ENCODE results near the gene IQUB. TPM values are rescaled to one million over a fixed set of nuclear protein-coding genes. Genes with fewer than 3 reads are reported as not detected.

Gene IQUB
- total RNA-seq, 4 donors from 2014 or later: 0.94 to 18.5 (median 7.2) TPM

- H3K27me3 ChIP-seq: no peaks in the 10 kb centered on the region
- no peak for ATAC-seq
- no peak overlapping the region for H3K27ac ChIP-seq
- no peak overlapping the region for H3K4me3 ChIP-seq
- H3K4me1 ChIP-seq: peaks cover 0 to 4% (median 0%) of the 10 kb centered on the region in 3 donors
- no peaks in the 10 kb centered on the region for H3K9me3 ChIP-seq
- H3K36me3 ChIP-seq: no peaks in the 10 kb centered on the region
- no peak for TF ChIP-seq POLR2AphosphoS5 (IDR thresholded peaks at IDR 0.05)
- no peak for TF ChIP-seq POLR2A (IDR thresholded peaks at IDR 0.05)
- TF ChIP-seq EP300 (IDR thresholded peaks at IDR 0.05): no peak
- TF ChIP-seq CTCF (IDR thresholded peaks at IDR 0.05): no peak
- WGBS, 2 donors (ENCODE audit: low coverage in 1 of 2): 67 to 88% methylated on average over 1 of the region's 1 CpG
Measured at GRCh38 chr7:123498031-123498430, 36.4 kb downstream of the IQUB start.

- 0 to 5% methylated on average over 3 of the region's 3 CpGs for WGBS, 2 donors (ENCODE audit: low coverage in 1 of 2)
- no peak for ATAC-seq
- TF ChIP-seq EP300 (IDR thresholded peaks at IDR 0.05) (no peak), CTCF (IDR thresholded peaks at IDR 0.05) (peak; percentile 53 to 72 (median 65)), POLR2AphosphoS5 (IDR thresholded peaks at IDR 0.05) (no peak)
- Histone ChIP-seq H3K27ac (no peak overlapping the region), H3K4me3 (no peak overlapping the region), H3K27me3 (no peaks in the 10 kb centered on the region), H3K9me3 (no peaks in the 10 kb centered on the region), H3K36me3 (no peaks in the 10 kb centered on the region), H3K4me1 (peaks cover 0 to 4% (median 0%) of the 10 kb centered on the region in 3 donors)
Measured at GRCh38 chr7:123494193-123494796, 40.1 kb downstream of the IQUB start.

- Histone ChIP-seq H3K27ac (peak overlapping the region in 1 of 4 donors; percentile 13), H3K36me3 (no peaks in the 10 kb centered on the region), H3K27me3 (no peaks in the 10 kb centered on the region), H3K4me3 (no peak overlapping the region), H3K9me3 (no peaks in the 10 kb centered on the region), H3K4me1 (peaks cover 0 to 4% (median 0%) of the 10 kb centered on the region in 3 donors)
- no peak for ATAC-seq
- TF ChIP-seq CTCF (IDR thresholded peaks at IDR 0.05): no peak
- WGBS, 2 donors (ENCODE audit: low coverage in 1 of 2): 89 to 90% methylated on average over 2 to 3 of the region's 3 CpGs
Measured at GRCh38 chr7:123492485-123492884, 41.9 kb downstream of the IQUB start.

GRCh38 chr7:123485721-123486120 is 48.7 kb downstream of the IQUB start:
- no peak for ATAC-seq
- TF ChIP-seq EP300 (IDR thresholded peaks at IDR 0.05) (no peak), POLR2AphosphoS5 (IDR thresholded peaks at IDR 0.05) (no peak), POLR2A (IDR thresholded peaks at IDR 0.05) (no peak), CTCF (IDR thresholded peaks at IDR 0.05) (no peak)
- Histone ChIP-seq H3K36me3 (no peaks in the 10 kb centered on the region), H3K9me3 (no peaks in the 10 kb centered on the region), H3K4me3 (no peak overlapping the region), H3K4me1 (no peaks in the 10 kb centered on the region), H3K27me3 (no peaks in the 10 kb centered on the region), H3K27ac (no peak overlapping the region)
- WGBS, 2 donors (ENCODE audit: low coverage in 1 of 2): 79 to 100% methylated on average over 1 to 2 of the region's 2 CpGs

- no peak for TF ChIP-seq POLR2A (IDR thresholded peaks at IDR 0.05)
- no peak for TF ChIP-seq EP300 (IDR thresholded peaks at IDR 0.05)
- no peak for TF ChIP-seq CTCF (IDR thresholded peaks at IDR 0.05)
- no peak for TF ChIP-seq POLR2AphosphoS5 (IDR thresholded peaks at IDR 0.05)
- ATAC-seq: no peak
- 92 to 100% methylated on average over 1 of the region's 1 CpG for WGBS, 2 donors (ENCODE audit: low coverage in 1 of 2)
- Histone ChIP-seq H3K27ac (no peak overlapping the region), H3K4me3 (no peak overlapping the region), H3K36me3 (no peaks in the 10 kb centered on the region), H3K27me3 (no peaks in the 10 kb centered on the region), H3K4me1 (no peaks in the 10 kb centered on the region), H3K9me3 (no peaks in the 10 kb centered on the region)
Measured at GRCh38 chr7:123485187-123485586, 49.2 kb downstream of the IQUB start.
